Keratinocyte (primary cell): ENCODE measurements around the gene ERC1.
"Not testable (repeated sequence)": the region's sequence is repeated elsewhere in the genome, so short reads cannot be mapped to it uniquely, and the experiment has no call there.

Experiments
- CTCF ChIP-seq, 3 experiments: IDR thresholded peaks in 1 of 3; conservative IDR thresholded peaks in 1 of 3; optimal IDR thresholded peaks in 1 of 3; 2 replicates in 2 of 3; 3 replicates in 1 of 3; pipeline versions ENCODE3 to v1.5.1; 2011; ENCODE audit warnings: low read length in 3 of 3, mild to moderate bottlenecking in 3 of 3, moderate library complexity in 2 of 3, control low read depth in 1 of 3, inconsistent platforms in 1 of 3; ENCODE audit not compliant: insufficient read depth in 2 of 3; ENCODE audit errors: extremely low read depth in 1 of 3
- EZH2 ChIP-seq: IDR thresholded peaks from one replicate; pipeline ENCODE4 v1.6.1; 2012; ENCODE audit warnings: inconsistent platforms, mild to moderate bottlenecking, low read length, moderate library complexity

DNA sequence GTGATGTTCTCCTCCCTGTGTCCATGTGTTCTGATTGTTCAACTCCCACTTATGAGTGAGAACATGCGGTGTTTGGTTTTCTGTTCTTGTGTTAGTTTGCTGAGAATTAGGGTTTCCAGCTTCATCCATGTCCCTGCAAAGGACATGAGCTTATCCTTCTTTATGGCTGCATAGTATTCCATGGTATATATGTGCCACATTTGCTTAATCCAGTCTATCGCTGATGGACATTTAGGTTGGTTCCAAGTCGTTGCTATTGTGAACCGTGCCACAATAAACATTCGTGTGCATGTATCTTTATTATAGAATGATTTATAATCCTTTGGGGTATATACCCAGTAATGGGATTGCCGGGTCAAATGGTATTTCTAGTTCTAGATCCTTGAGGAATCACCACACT, 264.1 kb downstream of the ERC1 start:
- not testable (repeated sequence) for TF ChIP-seq CTCF (optimal IDR thresholded peaks at IDR 0.05 in 1 of 3, IDR thresholded peaks at IDR 0.05 in 1 of 3, conservative IDR thresholded peaks at IDR 0.05 in 1 of 3; ENCODE audit: extremely low read depth in 1 of 3, insufficient read depth in 2 of 3, low read length in 3 of 3); EZH2
